GM12892 (cell line): ENCODE results near the gene TSPAN14. TPM values are rescaled to one million over a fixed set of nuclear protein-coding genes. Genes with fewer than 3 reads are reported as not detected.
A peak's percentile ranks its signal among the peaks of the same experiment; 100 is the strongest.

Experiments used
- DNase-seq: peaks from one replicate; pipeline ENCODE4 v3.0.0; 2011; ENCODE audit not compliant: insufficient read length
- FAIRE-seq: peaks from 2 replicates; lab custom pipeline; 2011; peaks lifted over from hg19 to GRCh38; lab: Jason Lieb, UNC
- POLR2A ChIP-seq: IDR thresholded peaks from 2 replicates; pipeline ENCODE4 v1.6.1; 2011; ENCODE audit warnings: low read depth, low read length, control low read depth
- POLR2AphosphoS5 ChIP-seq: IDR thresholded peaks from 2 replicates; pipeline ENCODE4 v1.6.1; 2011; ENCODE audit warnings: low read depth, low read length, control low read depth
- TAF1 ChIP-seq: IDR thresholded peaks from 2 replicates; pipeline ENCODE4 v1.6.1; 2011; ENCODE audit warnings: low read depth, mild to moderate bottlenecking, control low read depth, low read length, borderline replicate concordance
- polyA plus RNA-seq: library from polyadenylated mRNA; unstranded; fragments of >200 nt; gene quantifications from one replicate; pipeline ENCODE4 v1.2.1, GENCODE V29; 2012; ENCODE audit warnings: missing spikeins, inconsistent platforms; ENCODE audit not compliant: missing spikeins

TSPAN14 gene
- 12.1 TPM for polyA plus RNA-seq

DNA sequence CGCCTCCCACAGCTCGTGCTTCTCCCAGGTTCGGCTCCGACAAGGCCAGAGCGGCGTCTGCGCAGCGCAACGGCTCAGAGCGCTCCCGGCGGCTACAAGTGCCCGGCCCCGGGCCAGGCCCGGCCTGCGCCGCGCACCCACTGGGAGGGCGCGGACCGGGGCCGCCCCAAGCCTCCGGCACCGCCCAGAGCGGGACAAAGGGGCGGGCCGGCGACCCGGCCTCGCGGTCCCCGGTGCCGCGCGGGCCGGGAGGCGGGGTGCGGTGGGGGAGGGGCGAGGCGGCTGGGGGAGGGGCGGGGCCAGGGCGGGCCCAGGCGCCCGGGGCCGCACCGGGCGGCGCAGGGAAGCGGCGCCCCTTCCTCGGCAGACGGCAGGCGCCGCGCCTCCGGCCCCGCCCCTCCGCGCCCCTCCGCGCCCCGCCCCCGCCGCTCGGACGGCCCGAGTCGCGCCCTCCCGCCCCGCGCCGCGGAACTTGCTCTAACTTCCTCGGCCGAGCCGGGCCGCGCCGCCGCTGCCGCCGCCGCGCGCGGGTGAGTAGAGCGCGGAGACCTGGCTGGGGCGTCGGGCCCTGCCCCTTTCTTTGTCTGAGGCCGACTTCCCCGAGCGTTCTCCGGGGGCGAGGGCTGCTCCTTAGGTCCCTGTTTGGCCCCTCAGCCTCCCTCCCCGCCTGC lies at the start of gene TSPAN14:
Gene TSPAN14 (plus strand): TSS at position 469 of the 671 bp plus-strand sequence. CDS start 34,924 bp downstream, outside the sequence.
- DNase-seq = peak; percentile 75

DNA sequence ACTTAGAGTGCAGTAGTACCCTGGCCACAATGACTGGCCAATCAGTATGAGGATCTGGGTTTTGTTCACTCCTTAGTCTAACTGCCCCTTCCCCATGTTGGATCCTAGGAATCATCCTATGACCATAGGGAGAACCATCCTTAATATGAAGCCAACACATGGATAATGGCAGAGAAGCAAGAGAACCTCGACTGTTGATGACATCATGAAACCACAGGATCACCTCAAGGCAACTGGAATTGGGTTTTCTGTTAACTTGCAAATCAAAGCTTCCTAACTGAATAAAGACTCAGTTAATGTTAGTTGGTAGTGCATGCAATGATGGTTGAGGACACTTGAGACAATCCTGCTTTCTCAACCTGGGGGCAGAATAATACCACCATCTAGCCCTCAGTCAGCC lies 49.1 kb upstream of the TSPAN14 start:
- TF ChIP-seq TAF1 = no peak
- FAIRE-seq (no peak), DNase-seq (no peak)

More for the DNA sequence above, at the start of gene TSPAN14:
- TF ChIP-seq POLR2A = no peak; the same call in 1 of the 2 replicates
- no peak for FAIRE-seq

DNA sequence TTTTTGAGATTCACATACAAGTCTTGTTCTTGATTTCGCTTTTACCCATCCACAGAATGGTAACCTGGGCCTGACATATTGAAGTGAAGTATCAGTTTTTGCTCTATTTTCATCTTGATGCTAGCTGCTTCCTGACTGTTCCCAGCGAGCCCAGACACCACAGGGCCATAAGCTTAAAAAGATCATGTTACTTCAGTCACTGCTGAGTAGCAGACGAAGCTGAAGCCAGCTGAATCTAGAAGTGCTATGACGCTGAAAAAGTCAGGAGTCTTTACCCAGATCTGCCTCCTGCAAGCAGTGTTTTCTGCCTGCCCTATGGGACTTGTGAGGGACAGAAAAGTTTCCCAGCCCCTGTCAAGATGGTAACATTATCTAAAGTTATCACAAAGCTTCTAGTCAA lies 48.5 kb upstream of the TSPAN14 start:
- DNase-seq (no peak), FAIRE-seq (no peak)
- no peak for TF ChIP-seq POLR2A
- no peak for TF ChIP-seq POLR2AphosphoS5
- TF ChIP-seq TAF1 = no peak

GRCh38 chr10:80406204-80406603 lies 47.9 kb upstream of the TSPAN14 start:
- FAIRE-seq (no peak), DNase-seq (no peak)
- TF ChIP-seq POLR2A (no peak), TAF1 (no peak), POLR2AphosphoS5 (no peak)

GRCh38 chr10:80407812-80408241 lies 46.3 kb upstream of the TSPAN14 start:
- no peak for TF ChIP-seq TAF1
- TF ChIP-seq POLR2A = no peak
- FAIRE-seq = no peak
- DNase-seq = no peak

DNA sequence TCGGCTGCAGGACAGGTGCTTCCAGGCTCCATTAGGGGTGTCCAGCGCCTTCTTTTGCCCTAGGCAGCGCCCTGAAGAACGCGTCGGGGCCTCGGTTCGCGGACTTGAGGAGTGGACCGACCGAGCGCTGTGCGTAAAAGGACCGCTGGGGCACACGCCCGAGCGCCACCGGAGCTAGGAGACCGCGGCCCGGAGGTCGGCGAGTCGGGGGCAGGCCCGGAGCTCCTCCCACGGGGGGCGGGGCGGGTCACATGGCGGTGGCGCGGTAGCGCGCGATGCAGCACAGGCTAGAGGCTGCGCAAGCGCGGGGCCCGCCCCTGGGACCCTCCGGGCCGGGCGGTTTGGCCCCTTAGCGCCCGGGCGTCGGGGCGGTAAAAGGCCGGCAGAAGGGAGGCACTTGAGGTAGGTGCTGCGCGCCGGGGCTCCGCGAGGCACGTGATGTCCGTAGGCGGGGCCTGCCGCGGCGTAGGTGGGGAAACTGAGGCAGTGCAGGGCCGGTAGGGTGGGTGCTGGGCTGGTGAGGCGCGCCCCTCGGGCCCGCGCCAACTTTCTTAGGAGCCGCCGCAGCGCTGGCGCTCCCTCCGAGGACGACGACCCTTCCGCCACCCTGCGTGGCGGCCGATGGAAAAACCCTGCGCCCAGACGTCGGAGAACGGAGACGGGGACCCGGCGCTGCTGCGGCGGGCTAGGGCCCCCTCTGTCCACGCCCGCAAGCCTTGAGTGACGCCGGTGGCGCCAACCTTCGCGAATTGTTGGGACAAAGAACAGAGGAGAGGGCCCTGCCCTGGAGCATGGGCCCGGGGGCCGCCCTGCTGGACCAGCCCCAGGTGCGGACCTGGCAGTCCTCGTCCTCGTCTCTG lies 45.6 kb upstream of the TSPAN14 start, which contains the start of gene PRXL2A:
Gene PRXL2A (plus strand): TSS at position 310 of the 860 bp plus-strand sequence. CDS start 11,917 bp downstream, outside the sequence.
- DNase-seq = peak; percentile 94
- FAIRE-seq = peak; percentile 89
- TF ChIP-seq POLR2A = peak; percentile 52; the same call in 1 of the 2 replicates
- no peak for TF ChIP-seq TAF1
- TF ChIP-seq POLR2AphosphoS5 = no peak

- DNase-seq (no peak), FAIRE-seq (no peak)
- no peak for TF ChIP-seq POLR2A
- TF ChIP-seq POLR2AphosphoS5 = no peak
- no peak for TF ChIP-seq TAF1
These were observed 45.0 kb upstream of the TSPAN14 start for GRCh38 chr10:80409121-80409520.

GRCh38 chr10:80410122-80410521 lies 44.0 kb upstream of the TSPAN14 start:
- FAIRE-seq = no peak
- no peak for TF ChIP-seq POLR2A
- TF ChIP-seq POLR2AphosphoS5 = no peak
- TF ChIP-seq TAF1 = no peak
- no peak for DNase-seq

DNA sequence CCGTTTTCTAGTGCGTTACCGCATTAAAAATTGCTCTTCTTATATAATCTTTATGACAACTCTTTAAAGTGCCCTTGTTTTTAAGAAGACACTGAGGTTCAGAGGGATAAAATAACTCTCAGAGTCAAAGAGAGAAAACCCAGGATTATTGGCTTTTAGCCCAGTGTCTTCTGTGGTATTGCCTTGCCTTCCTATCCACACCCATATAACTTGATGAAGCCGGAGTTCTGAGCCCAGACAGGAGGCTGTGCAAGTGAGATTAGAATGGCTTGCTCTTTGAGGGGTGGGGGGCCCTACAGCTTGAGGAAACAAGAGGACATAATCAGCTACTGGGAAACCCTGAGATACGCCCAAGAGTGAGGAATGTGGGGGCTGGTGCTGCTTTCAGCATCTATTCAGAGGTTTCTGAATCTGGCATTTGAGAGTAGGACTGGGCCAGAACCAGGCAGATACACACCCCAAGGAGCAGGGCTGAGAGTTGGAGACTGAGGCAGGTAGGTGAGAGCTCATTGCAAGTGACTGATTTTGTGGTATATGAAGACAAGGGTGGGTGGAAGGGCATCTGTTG lies 43.4 kb upstream of the TSPAN14 start:
- FAIRE-seq (no peak), DNase-seq (no peak)
- TF ChIP-seq TAF1 = no peak
- TF ChIP-seq POLR2AphosphoS5 = no peak
- no peak for TF ChIP-seq POLR2A

DNA sequence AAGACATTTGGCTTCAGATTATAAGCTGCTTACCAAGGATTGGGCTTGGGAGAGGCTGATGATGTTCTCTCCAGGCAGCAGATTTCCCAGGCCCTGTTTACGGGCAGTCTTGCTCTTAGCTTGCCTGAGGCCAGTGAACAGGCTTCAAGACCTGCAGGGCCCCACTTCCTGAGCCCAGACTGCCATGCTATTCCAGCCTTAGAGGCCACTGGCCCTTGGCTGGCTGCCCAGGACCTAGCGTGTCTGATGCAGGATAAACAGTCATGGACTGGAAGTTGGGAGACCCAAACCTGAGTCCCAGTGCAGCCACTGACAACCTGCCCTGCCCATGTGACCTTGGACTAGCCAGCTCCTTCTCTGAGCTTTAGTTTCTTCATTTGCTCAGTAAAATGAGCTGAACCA lies 42.8 kb upstream of the TSPAN14 start:
- FAIRE-seq = no peak
- DNase-seq = no peak
- TF ChIP-seq POLR2AphosphoS5 (no peak), POLR2A (no peak), TAF1 (no peak)

GRCh38 chr10:80411681-80412220 lies 42.4 kb upstream of the TSPAN14 start:
- TF ChIP-seq TAF1 = no peak
- no peak for TF ChIP-seq POLR2A
- TF ChIP-seq POLR2AphosphoS5 = no peak
- no peak for DNase-seq
- FAIRE-seq = no peak
